Panc1 (cell line): Measurements from ENCODE around the gene PDXK. TPM values are rescaled to one million over a fixed set of nuclear protein-coding genes. Genes with fewer than 3 reads are reported as not detected.

Experiments
- ATAC-seq: fragments of 200-7000 bp; cut with Tn5 transposase; 2 replicates; pipeline ENCODE4 v1.9.1; 2020; ENCODE audit warnings: mild to moderate bottlenecking, moderate library complexity
- BruUV-seq: library from RNA; stranded (reverse); fragments of 400-500 nt; replicated peaks from 2 replicates; lab custom pipeline; 2021; lab: Mats Ljungman, UMichigan
- CTCF ChIA-PET: fragments of 300-600 bp; sonication (Branson Sonifier 250); formaldehyde crosslinking; loops from one replicate; lab custom pipeline; 2022; ENCODE audit warnings: antibody characterized with exemption; lab: Charles Lee
- POLR2A ChIA-PET: fragments of 300-600 bp; sonication (Branson Sonifier 250); formaldehyde crosslinking; loops from one replicate; lab custom pipeline; 2022; ENCODE audit warnings: antibody characterized with exemption; lab: Charles Lee
- DNase-seq: peaks from one replicate; pipeline ENCODE4 v3.0.0-alpha.2; 2010; ENCODE audit warnings: low read depth, low spot score
- H3K27ac ChIP-seq: 2 replicates; pipeline ENCODE4 v1.5.1; 2011; ENCODE audit warnings: mild to moderate bottlenecking, low read length, inconsistent platforms
- H3K27me3 ChIP-seq: fragments of 200-500 bp; sonication (Bioruptor generic); 2 replicates; pipeline ENCODE4 v1.6.0; 2014; ENCODE audit warnings: low read length, inconsistent platforms; ENCODE audit not compliant: control insufficient read depth, insufficient read depth
- H3K36me3 ChIP-seq: fragments of 200-500 bp; sonication (Bioruptor generic); 2 replicates; pipeline ENCODE4 v1.5.1; 2014; ENCODE audit warnings: inconsistent platforms, mild to moderate bottlenecking, low read length, moderate library complexity; ENCODE audit not compliant: control insufficient read depth, insufficient read depth
- H3K4me1 ChIP-seq: 2 replicates; pipeline ENCODE4 v1.5.1; 2011; ENCODE audit warnings: inconsistent platforms, mild to moderate bottlenecking, low read length, moderate library complexity; ENCODE audit not compliant: control insufficient read depth, insufficient read depth
- H3K4me3 ChIP-seq, 2 experiments: 2 replicates each; pipeline ENCODE4 v1.5.1; 2011 to 2012; ENCODE audit warnings: low read depth in 2 of 2, low read length in 2 of 2, mild to moderate bottlenecking in 2 of 2, inconsistent platforms in 1 of 2, moderate library complexity in 1 of 2
- H3K9me3 ChIP-seq: fragments of 200-500 bp; sonication (Bioruptor generic); 2 replicates; pipeline ENCODE4 v1.5.1; 2014; ENCODE audit warnings: low read depth, mild to moderate bottlenecking, inconsistent platforms, low read length, moderate library complexity; ENCODE audit not compliant: control insufficient read depth, insufficient read depth
- POLR2AphosphoS5 ChIP-seq: IDR thresholded peaks from 2 replicates; pipeline ENCODE4 v1.6.1; 2012; ENCODE audit warnings: mild to moderate bottlenecking, low read depth, low read length, moderate library complexity
- SIN3A ChIP-seq: IDR thresholded peaks from 2 replicates; pipeline ENCODE4 v1.6.1; 2012; ENCODE audit warnings: low read depth, mild to moderate bottlenecking, low read length, moderate library complexity, borderline replicate concordance; ENCODE audit not compliant: insufficient read depth
- TCF7L2 ChIP-seq: IDR thresholded peaks from 2 replicates; pipeline ENCODE4 v1.6.1; 2011; ENCODE audit warnings: mild to moderate bottlenecking, low read depth, low read length, inconsistent platforms
- in situ Hi-C: cut with HindIII; loops from 2 replicates; pipeline ENCODE4 v1.10.0; 2016; ENCODE audit warnings: low sequenced_read_pairs, low pct_unique_long_range_greater_than_20kb
- intact Hi-C: fragments of 100-400 bp; cut with micrococcal nuclease; formaldehyde crosslinking; loops from one replicate; pipeline ENCODE4 v1.10.0; 2022; ENCODE audit not compliant: unreplicated experiment
- total RNA-seq: library from RNA; stranded (reverse); gene quantifications from one replicate; pipeline ENCODE4 v1.2.1, GENCODE V29; 2021; ENCODE audit not compliant: unreplicated experiment
- TF ChIP-seq, protein P1 (sequence below): fragments of 450-650 bp; IDR thresholded peaks from 2 replicates; pipeline ENCODE4 v1.5.1; 2017; ENCODE audit warnings: mild to moderate bottlenecking
- TF ChIP-seq, protein P2 (sequence below), 2 experiments: IDR thresholded peaks; 2 replicates each; pipeline ENCODE4 v1.6.1; 2011 to 2012; ENCODE audit warnings: low read depth in 2 of 2, control low read depth in 1 of 2, low read length in 1 of 2, mild to moderate bottlenecking in 1 of 2, moderate library complexity in 1 of 2; ENCODE audit not compliant: insufficient read depth in 1 of 2

The PDXK gene
- total RNA-seq, 1 experiment from 2014 or later: 184 TPM

DNA sequence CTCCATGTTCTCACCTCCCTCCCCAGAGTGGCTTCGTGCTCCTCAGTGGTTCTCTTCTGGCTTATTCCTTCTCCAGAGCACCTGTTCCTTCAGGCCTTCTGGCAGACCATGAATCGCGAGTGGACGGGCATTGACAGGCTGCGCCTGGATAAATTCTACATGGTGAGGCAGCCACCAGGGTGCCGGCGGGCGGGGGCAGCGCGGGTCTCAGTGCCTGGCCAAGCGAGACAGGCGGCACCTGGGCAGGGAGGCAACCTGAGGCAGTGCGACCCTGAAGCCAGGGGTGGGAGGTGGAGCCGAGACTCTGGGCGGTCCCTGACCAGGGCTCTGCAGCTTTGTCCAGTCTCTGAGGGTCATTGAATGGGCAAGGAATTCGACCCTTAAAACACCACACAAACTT, 74.3 kb downstream of the PDXK start:
- H3K4me1 ChIP-seq: 0 out of 2 replicates have a peak, but pooled peaks cover 6% of the 10 kb centered on the region
- peaks cover 6% of the 10 kb centered on the region; the same call in 1 of the 2 replicates for H3K36me3 ChIP-seq
- DNase-seq (no peak), ATAC-seq (no peak)
- TF ChIP-seq TCF7L2 (no peak), SIN3A (no peak), POLR2AphosphoS5 (no peak)
- TF ChIP-seq, protein P1, sequence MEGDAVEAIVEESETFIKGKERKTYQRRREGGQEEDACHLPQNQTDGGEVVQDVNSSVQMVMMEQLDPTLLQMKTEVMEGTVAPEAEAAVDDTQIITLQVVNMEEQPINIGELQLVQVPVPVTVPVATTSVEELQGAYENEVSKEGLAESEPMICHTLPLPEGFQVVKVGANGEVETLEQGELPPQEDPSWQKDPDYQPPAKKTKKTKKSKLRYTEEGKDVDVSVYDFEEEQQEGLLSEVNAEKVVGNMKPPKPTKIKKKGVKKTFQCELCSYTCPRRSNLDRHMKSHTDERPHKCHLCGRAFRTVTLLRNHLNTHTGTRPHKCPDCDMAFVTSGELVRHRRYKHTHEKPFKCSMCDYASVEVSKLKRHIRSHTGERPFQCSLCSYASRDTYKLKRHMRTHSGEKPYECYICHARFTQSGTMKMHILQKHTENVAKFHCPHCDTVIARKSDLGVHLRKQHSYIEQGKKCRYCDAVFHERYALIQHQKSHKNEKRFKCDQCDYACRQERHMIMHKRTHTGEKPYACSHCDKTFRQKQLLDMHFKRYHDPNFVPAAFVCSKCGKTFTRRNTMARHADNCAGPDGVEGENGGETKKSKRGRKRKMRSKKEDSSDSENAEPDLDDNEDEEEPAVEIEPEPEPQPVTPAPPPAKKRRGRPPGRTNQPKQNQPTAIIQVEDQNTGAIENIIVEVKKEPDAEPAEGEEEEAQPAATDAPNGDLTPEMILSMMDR: no peak
- TF ChIP-seq, protein P2, sequence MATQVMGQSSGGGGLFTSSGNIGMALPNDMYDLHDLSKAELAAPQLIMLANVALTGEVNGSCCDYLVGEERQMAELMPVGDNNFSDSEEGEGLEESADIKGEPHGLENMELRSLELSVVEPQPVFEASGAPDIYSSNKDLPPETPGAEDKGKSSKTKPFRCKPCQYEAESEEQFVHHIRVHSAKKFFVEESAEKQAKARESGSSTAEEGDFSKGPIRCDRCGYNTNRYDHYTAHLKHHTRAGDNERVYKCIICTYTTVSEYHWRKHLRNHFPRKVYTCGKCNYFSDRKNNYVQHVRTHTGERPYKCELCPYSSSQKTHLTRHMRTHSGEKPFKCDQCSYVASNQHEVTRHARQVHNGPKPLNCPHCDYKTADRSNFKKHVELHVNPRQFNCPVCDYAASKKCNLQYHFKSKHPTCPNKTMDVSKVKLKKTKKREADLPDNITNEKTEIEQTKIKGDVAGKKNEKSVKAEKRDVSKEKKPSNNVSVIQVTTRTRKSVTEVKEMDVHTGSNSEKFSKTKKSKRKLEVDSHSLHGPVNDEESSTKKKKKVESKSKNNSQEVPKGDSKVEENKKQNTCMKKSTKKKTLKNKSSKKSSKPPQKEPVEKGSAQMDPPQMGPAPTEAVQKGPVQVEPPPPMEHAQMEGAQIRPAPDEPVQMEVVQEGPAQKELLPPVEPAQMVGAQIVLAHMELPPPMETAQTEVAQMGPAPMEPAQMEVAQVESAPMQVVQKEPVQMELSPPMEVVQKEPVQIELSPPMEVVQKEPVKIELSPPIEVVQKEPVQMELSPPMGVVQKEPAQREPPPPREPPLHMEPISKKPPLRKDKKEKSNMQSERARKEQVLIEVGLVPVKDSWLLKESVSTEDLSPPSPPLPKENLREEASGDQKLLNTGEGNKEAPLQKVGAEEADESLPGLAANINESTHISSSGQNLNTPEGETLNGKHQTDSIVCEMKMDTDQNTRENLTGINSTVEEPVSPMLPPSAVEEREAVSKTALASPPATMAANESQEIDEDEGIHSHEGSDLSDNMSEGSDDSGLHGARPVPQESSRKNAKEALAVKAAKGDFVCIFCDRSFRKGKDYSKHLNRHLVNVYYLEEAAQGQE (IDR thresholded peaks at IDR 0.05; ENCODE audit: insufficient read depth in 1 of 2, low read depth in 2 of 2, low read length in 1 of 2): no peak
- intact Hi-C loops (no loop called here), in situ Hi-C loops (no loop called here)
- H3K4me3 ChIP-seq: no peak overlapping the region
- no peaks in the 10 kb centered on the region for H3K27me3 ChIP-seq
- BruUV-seq: no TSS peak
- H3K27ac ChIP-seq: no peak overlapping the region
- H3K9me3 ChIP-seq: no peaks in the 10 kb centered on the region
- POLR2A ChIA-PET: no interaction called here
- CTCF ChIA-PET: no interaction called here

DNA sequence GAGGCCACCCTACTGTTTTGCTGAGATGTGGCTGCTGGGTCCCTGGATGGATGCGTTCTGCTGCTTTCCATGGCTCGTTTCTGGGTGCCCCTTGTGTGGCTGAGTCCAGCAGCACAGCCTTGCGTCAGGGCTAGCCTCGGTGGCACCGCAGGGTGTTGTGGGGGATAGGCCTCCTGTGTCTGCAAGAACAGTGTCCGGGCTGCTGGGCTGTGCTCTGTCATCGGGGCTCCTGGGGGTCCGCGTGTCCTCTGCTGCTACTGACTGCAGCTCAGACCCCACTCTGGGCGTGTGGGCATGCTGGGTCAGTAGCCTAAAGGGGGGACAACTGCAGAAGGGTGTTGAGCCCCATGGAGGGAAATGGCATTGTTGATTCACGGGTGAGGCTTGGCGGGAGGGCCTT, 75.4 kb downstream of the PDXK start:
- BruUV-seq: no TSS peak

More for the DNA sequence above, 75.4 kb downstream of the PDXK start:
- ChIA-PET CTCF (no interaction called here), POLR2A (no interaction called here)
- no peak for DNase-seq
- no peaks in the 10 kb centered on the region for H3K27me3 ChIP-seq
- no peak for ATAC-seq
- intact Hi-C loops: no loop called here
- in situ Hi-C loops: no loop called here
- TF ChIP-seq, protein P1: no peak
- TF ChIP-seq SIN3A (no peak), TCF7L2 (no peak), POLR2AphosphoS5 (no peak)
- TF ChIP-seq, protein P2 (IDR thresholded peaks at IDR 0.05; ENCODE audit: insufficient read depth in 1 of 2, low read depth in 2 of 2, low read length in 1 of 2): no peak
- no peak overlapping the region for H3K27ac ChIP-seq
- 0 out of 2 replicates have a peak, but pooled peaks cover 6% of the 10 kb centered on the region for H3K4me1 ChIP-seq
- H3K4me3 ChIP-seq: no peak overlapping the region
- H3K9me3 ChIP-seq: no peaks in the 10 kb centered on the region
- H3K36me3 ChIP-seq: peaks cover 6% of the 10 kb centered on the region; the same call in 1 of the 2 replicates
